Endometrial microvascular endothelial cells (primary cell): ENCODE measurements around the gene KCTD16. TPM values are rescaled to one million over a fixed set of nuclear protein-coding genes. Genes with fewer than 3 reads are reported as not detected.

ENCODE experiments used
- in situ Hi-C: cut with HindIII; loops from 2 replicates; pipeline ENCODE4 v1.10.0; 2017; ENCODE audit warnings: low sequenced_read_pairs, low pct_unique_long_range_greater_than_20kb; ENCODE audit errors: inconsistent ontology term
- total RNA-seq: library from RNA; depleted of rRNA; stranded (reverse); fragments of >200 nt; gene quantifications from one replicate; pipeline ENCODE4 v1.2.3, GENCODE V29; 2015; ENCODE audit errors: inconsistent ontology term

Gene KCTD16
- total RNA-seq, 1 donor from 2014 or later = under 0.01 TPM

DNA sequence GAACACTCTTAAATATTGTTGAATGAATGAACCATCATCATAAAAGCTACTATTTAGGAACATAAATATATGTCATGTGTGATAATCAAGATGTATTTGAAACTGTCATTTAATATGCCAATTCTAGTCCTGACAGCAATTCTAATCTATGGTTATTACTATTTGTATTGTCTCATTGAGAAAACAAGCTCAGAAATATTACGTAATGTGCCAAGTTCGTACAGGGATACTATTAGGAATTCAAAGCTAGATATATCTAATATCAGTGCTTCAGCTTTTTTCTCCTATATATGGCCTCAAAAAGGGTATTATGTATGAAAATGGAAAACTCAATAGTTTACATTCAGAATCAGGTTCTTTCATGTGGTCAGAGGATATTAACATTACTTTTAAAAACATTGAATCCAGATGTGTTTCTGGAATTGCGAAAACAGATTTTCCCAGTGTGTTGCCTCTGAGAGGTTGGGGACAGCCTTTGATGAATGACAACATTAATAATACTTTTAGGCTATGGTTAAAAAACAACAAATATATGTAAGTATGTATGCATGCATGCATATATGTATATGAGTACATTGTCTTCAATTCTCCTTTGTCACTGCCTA is 95.1 kb downstream of the KCTD16 start:
- in situ Hi-C loops = no loop called here

DNA sequence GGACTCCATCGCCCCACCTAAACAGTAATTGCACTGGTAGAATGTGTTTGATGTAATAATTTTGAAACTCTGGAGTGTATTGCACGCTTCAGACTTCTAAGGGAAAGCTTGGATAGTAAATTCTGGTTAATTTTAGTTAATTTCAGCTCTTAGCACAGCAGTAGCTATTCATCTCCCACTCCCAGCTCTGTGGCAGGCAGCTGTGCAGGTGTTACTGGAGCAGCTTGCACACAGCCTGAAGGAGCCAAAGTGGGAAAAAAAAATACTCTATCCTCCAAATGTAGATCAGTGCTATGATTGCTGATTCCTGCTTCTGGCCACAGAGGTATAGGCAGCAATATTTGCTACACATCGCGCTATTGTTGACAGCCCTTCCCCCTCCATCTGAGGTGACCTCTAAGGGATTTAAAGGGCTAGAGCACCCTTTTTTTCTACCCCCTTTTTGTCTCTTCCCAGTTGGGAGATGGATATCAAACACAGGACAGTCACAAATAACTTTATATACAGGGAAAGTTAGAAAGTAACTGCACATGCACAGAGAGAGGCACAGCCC is 97.4 kb downstream of the KCTD16 start:
- in situ Hi-C loops = no loop called here

DNA sequence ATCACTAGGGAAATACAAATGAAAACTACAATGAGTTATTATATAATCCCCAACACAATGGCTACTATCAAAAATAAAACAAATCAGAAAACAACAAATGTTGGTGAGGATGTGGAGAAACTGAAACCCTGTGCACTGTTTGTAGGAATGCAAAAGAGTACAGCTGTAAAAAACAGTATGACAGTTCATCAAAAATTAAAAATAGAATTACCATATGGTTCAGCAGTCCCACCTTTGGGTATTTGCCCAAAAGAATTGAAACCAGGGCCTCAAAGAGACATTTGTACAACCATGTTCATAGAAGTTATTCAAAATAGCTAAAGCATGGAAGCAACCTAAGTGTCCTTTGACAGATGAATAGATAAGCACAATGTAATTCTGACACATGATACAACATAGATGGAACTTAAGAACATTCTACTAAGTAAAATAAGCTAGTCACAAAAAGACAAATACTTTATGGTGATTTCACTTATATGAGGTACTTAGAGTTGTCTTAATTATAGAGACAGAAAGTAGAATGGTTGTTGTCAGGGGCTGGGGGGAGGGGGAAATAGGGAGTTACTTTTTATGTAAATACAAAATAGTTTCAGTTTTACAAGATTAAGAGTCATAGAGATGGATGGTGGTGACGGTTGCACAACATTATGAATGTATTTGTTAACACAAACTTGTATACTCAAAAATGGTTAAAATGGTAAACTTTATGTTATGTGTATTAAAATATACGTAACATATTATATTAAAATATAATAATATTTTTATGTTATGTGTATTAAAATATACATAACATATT is 102.8 kb downstream of the KCTD16 start:
- in situ Hi-C loops = no loop called here

DNA sequence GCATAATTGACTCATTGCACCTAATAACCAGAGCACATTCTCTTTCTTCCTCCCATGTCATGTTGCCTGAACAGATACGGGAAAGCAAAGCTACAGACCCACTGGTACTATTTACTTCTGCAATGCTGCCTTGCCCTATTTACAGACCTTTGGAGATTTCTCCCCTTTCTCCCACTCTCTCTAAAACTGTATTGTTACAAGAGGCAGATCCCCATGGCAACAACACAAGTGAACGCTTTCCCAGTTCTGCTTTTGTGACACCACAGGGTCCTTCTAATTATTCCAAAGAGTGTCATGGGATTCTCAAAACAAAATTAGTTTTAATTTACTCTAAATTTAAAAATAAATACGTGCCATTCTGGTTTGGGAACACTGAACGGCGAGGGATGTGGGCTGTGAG is 104.7 kb downstream of the KCTD16 start:
- in situ Hi-C loops = no loop called here

DNA sequence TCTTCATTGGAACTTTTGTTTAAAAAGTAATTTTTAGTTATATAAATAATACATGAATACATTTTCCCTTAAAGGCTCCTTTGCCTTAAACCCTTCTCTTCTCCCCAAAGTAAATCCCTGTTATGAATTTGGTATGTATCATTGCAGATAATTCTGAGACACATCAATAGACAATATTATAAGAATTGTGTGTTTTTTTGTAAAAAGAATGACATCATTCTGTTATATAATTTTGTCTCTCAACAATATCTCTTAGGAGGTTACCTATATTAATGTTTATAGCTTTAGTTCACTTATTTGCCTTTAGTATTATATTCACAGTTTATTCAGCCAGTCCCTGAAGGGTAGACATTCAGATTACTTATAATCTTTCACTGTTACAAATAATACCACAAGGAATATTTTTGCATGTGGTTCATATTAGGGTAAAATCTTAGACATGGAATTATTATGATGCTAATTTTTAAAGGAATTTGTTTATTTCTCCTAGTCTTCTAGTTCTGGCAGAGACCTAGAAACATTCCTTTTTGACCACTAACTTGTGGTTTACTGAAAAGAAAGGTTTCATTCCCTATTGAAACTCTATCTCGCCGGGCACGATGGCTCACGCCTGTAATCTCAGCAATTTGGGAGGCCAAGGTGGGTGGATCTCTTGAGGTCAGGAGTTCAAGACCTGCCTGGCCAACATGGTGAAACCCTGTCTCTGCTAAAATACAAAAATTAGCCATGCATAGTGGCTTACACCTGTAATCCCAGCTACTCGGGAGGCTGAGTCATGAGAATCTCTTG is 105.6 kb downstream of the KCTD16 start:
- in situ Hi-C loops = no loop called here

DNA sequence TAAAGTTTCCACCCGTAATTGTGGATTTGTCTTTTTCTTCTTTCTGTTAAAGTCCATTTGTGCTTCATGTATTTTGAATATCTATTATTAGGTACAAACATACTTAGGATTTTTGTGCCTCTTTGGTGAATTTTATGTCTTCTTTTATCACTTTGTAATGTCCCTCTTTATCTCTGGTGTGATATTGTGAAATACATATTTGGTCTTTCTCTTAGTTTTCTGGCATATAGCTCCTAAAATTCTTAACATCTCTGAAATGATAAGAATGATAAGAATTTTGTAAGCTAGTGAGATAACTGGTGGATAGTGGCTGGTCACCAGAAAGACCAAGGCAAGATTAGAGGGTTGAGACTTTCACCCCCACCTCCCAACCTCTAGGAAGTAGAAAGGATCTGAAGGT is 111.1 kb downstream of the KCTD16 start:
- in situ Hi-C loops = no loop called here

DNA sequence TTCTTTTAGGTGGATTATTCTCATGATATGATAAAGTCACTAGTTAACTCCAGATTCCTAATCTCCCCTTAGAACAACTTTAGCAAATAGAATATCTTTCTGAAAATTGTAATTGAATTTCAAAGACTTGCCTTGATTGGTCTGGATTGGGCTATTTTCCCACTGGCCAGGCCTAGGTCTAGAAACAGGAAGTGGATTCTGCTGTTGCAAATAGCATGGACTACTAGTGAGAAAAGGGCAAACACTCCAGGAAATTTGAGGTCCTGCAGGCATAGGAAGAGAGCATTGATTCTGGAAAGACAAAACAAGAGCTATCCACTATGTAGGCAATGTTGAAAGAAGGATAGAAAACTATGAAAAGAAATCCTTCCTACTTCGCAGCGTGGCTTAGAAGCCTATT is 113.4 kb downstream of the KCTD16 start:
- in situ Hi-C loops = no loop called here

DNA sequence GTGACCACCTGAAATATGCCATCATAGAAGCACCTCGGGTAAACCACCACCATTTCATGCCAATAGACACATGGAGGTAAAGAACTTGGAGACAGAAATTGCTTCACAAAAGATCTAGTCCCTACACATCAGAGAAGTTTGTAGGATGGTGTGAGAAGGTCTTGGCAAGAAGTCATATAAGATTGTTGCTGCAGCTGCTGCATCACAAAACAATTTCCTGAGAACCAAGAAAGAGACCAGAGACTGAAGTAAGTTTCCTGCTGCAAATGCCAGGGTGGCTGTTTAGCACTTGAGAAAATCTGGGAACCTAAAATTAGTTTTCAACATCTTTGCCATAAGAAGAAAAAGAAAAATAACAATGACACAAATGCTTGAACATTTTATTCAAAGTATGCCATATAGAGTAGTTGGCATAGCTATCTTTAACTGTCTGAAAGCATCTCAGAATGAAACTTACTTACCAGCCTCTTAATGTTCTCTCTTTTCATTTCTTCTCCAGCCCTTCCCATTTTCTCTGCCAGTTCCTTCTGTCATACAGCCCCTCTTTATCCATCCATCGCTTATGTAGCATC is 114.3 kb downstream of the KCTD16 start:
- in situ Hi-C loops = no loop called here

DNA sequence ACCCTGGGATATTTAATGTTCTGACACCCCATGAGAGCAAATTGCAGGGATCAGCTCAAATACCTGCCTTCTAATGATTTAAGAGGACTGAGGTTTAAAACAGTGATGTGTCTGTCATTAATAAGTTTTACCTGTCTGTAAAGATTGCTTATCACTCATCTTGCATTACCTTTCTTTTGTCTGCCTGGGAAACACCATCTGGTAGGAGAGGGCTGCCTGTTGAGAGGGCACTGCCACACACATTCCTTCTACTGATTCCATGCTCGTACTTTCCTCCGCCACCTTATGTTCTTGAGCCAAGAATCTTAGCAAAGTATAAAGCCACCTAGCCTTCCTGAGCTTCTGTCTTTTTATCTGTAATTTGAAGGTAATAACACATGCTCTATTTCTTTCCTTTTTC is 118.6 kb downstream of the KCTD16 start:
- in situ Hi-C loops = no loop called here

DNA sequence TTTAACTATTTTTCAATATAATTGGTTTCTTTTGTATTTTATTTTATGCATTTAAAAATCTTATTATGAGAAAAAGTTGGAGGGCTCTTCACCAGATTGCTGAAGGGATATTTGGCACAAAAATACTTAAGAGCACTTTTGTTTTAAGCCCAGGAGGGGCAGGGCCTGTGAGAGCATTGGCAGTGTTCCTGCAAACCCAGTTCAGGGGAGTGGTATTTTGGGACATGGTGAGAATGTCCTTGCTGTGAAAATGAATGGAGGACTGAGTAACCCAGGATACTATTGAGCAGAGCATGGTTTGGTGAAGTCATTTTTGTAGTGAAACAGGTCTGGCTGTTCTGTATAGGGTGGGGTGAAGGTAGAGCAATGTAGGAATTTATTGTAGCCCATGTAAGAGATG is 121.4 kb downstream of the KCTD16 start:
- in situ Hi-C loops = no loop called here

DNA sequence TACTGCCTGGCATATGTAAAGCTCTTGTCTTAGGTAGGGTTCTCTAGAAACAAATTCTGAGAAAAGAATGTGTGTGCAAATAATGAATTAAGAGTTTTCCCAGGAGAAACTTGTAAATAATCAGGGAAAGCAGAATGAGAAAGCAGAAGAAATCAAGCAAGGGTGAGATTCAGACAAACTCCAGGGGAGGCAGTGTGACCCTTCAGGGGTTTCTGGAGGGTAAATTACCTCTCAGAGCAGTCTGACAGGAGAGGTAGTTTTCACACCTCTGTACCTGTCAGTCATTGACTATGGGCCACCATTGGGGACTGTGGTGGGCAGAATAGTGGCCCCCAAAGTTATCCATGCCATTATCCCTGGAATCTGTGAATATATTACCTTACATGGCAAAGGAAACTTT is 124.6 kb downstream of the KCTD16 start:
- in situ Hi-C loops = no loop called here

DNA sequence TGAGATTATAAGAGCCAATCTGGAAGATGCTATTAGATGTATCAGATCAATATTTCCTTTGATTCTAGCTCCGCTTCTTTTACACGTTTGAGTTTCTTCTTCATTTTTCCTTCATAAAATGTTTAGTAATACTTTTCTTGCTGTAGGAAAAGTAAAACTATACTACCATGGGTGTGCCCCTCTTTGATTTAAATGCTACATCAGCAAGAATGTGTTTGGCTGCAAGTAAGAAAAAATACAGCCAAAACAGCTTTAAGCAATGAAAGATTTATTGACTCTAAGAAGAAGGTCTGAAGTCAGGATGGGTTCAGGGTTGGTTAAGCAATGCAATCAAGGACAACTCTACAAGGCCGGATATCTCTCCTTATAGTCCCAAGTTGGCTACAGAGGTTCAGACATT is 126.4 kb downstream of the KCTD16 start:
- in situ Hi-C loops = no loop called here

DNA sequence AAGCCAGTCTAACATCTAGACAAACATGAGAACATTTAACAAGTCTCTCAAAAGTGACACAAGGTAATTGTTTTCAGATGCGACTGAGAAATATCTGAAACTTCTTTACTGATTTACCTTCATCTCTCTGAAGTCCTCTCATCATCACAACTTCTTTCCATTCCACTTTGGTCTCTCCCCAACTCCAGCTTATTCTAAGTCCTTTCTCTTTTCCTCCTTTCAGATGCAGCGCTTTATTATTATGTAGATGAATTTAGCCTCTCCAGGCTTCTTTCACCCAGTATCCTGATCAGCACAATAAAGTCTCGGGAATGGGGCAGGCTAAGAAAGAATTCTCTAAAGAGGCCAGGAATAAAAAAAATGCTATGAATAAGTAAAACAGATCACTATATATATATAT is 128.0 kb downstream of the KCTD16 start:
- in situ Hi-C loops = no loop called here

DNA sequence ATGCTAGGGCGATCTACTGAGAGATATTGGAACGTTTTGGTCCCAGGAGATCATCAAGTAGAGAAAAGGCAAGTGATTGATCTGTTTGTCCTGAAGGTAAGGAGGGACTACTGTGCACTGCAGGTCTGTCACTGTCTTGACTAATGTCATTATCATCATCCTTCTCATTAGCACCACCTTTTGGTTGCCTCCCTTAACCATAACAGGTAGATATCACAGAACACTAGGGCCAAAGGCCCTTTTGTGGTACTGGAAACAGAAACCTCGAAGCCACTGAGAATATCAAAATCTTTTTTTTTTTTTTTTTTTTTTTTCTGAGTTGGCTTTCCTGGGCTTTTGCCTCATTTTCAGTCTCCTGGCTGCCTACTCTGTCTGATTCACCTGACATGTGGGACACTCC is 134.0 kb downstream of the KCTD16 start:
- in situ Hi-C loops = no loop called here

DNA sequence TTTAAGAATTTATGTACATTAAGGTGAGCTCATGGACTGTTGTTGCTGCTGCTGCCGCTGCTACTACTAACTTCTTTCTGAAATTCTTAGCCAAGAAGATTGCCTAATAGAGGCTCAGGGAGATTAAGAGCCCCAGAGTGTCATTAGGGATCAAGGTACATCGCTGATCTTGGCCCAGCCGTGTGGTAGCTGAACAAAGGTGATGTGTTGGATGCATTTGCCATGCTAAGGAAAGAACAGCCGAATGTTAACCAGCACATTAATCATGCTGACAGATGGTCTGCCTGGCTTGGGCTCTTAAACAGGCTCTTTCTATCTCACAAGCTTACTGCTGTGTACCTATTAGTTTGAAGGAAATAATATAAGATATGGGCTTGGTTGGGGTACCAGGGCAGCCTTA is 137.1 kb downstream of the KCTD16 start:
- in situ Hi-C loops = no loop called here

DNA sequence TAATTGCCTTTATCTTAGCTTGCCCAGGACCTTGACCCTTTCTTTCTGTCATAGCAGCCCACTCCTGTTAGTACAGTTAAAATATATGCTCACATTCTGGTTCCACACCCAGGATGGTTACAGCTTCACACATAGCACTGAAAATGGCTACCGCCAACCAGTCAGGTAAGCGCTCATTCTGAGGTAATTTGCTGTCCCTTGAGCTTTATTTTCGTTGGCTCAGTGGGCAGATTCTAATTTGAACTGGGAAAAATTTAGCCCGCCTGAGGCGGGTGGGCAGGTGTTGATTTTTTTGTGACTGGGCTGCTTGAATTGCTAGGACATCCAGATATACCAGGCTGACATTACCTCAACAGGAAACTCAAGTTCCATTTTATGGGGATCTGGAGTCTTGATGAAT is 137.5 kb downstream of the KCTD16 start:
- in situ Hi-C loops = no loop called here

DNA sequence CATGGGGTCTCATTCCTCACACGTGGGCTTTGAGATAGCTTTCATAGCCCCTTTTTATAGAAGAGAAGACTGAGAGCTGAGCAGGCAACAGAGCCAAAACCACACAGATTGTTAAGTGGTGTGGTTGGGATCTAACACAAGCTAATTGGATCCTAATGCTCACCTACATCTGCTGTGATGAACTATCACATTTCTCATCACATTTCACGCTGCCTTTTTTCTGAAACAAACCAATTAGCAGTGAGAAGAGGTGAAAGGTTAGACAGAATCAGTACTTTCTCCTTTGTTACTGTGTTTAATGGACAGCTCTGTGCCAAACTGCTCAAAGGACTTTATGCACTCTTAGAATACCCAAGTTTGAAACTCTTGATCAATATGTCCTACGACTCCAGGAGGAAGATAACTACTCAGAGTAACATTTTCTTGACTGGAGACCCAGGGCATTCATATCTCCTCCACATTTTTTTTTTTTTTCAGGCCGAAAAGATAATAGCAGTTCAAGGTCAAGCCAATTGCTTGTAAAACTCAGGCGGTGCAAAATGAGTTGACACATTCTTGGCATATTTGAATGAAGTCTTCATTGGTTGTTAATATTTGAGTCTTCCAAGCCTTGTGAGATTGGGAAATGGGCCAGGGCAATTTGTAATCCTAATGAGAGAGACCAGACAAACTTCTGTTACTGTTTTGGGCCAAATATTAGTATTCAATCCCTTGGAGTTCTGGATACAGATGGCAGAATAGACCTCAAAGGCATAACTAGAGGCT is 138.4 kb downstream of the KCTD16 start:
- in situ Hi-C loops = no loop called here

DNA sequence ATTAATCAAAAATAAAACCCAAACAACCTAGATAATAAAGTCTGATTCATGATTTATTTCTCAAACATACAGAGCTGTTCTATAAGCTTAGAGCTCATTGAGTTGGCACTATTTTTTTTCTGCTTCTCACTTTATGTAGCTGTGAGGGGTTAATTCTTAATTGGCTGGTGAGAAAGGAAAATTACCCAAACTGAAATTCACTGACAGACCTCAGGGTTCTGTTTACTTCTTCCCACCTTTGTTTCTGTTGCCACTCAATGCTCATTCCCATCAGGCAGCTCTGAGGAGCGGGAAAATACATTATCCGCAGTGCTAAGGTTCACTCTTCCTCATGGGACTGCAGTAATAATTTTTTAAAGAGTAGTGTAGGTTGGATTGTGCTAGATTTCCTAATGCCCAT is 139.9 kb downstream of the KCTD16 start:
- in situ Hi-C loops = no loop called here
